Transverse colon (tissue), 3 donors: ENCODE results near the gene TAOK2.

ENCODE experiments used
- EP300 ChIP-seq: sonication (generic); formaldehyde crosslinking; IDR thresholded peaks from one replicate; pipeline ENCODE4 v1.6.1; 2017; ENCODE audit warnings: antibody characterized with exemption, low read depth
- POLR2A ChIP-seq: fragments of 450-650 bp; IDR thresholded peaks from one replicate; pipeline ENCODE4 v1.6.1; 2016; ENCODE audit warnings: antibody characterized with exemption, mild to moderate bottlenecking, moderate library complexity
- TF ChIP-seq, protein P1 (sequence below), 5 experiments: fragments of 200-600 bp in 3 of 5; fragments of 450-650 bp in 2 of 5; sonication (generic) in 3 of 5; IDR thresholded peaks; 1 replicate in 2 of 5; 2 replicates in 3 of 5; pipeline ENCODE4 v1.5.1; 2016 to 2017; ENCODE audit warnings: antibody characterized with exemption in 5 of 5, inconsistent platforms in 3 of 5, mild to moderate bottlenecking in 2 of 5, moderate library complexity in 1 of 5

DNA sequence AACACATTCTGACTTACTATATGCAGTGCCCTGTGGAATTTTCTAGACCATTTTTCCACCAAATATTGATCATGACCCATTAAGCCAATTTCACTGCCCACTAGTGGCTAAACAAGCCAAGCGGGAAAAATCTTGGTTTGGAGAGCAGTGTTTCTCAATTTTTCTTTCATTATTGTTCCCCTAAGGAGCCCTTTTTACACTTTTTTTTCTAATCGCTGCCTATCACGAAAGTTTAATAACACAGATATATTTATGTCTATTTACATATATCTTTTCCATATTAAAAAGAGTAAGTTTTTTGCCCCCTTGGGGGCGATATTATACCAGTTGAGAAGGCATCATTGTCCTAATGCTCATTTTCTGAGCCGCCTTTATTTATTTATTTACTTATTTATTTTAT lies 68.2 kb downstream of the TAOK2 start:
- TF ChIP-seq, protein P1, sequence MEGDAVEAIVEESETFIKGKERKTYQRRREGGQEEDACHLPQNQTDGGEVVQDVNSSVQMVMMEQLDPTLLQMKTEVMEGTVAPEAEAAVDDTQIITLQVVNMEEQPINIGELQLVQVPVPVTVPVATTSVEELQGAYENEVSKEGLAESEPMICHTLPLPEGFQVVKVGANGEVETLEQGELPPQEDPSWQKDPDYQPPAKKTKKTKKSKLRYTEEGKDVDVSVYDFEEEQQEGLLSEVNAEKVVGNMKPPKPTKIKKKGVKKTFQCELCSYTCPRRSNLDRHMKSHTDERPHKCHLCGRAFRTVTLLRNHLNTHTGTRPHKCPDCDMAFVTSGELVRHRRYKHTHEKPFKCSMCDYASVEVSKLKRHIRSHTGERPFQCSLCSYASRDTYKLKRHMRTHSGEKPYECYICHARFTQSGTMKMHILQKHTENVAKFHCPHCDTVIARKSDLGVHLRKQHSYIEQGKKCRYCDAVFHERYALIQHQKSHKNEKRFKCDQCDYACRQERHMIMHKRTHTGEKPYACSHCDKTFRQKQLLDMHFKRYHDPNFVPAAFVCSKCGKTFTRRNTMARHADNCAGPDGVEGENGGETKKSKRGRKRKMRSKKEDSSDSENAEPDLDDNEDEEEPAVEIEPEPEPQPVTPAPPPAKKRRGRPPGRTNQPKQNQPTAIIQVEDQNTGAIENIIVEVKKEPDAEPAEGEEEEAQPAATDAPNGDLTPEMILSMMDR (IDR thresholded peaks at IDR 0.05): peak in 3 of 5 experiments; percentile 31 to 48 (median 36)
- no peak for TF ChIP-seq EP300
- no peak for TF ChIP-seq POLR2A
